ENCODE measurements around the gene BEGAIN.

DNA sequence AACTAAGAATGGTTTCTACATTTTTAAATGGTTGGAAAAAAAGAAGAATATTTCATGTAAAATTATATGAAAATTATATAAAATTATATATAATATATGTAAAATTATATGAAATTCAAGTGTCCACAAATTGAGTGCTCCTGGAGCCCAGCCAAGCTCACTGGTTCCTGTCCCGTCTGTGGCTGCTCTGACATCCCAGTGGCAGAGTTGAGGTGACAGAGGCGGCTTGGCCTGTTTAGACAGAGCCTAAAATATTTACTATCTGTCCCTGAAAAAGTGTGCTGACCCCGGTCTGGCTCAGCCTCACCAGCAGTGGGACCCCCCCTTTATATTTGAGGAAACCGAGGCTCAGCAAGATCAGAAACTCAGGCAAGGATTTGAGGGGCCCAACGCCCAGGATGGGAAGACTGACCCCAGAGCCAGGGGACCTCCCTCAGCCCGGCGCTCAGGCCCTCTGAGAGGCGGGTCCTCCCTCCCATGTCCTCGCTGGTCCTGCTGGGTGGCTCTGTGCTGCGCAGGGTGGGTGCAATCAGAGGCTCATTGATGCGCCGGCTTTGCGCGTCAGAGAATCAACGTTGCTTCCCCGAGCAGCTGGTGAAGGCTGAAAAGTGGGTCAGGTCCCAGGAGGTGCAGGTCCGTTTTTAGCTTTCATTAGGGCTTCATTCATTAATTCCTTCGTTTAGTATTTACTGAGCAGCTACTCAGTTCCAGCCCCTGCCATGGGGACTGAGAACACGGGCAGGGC is 21.5 kb upstream of the BEGAIN start:
- TF ChIP-seq, protein P1, sequence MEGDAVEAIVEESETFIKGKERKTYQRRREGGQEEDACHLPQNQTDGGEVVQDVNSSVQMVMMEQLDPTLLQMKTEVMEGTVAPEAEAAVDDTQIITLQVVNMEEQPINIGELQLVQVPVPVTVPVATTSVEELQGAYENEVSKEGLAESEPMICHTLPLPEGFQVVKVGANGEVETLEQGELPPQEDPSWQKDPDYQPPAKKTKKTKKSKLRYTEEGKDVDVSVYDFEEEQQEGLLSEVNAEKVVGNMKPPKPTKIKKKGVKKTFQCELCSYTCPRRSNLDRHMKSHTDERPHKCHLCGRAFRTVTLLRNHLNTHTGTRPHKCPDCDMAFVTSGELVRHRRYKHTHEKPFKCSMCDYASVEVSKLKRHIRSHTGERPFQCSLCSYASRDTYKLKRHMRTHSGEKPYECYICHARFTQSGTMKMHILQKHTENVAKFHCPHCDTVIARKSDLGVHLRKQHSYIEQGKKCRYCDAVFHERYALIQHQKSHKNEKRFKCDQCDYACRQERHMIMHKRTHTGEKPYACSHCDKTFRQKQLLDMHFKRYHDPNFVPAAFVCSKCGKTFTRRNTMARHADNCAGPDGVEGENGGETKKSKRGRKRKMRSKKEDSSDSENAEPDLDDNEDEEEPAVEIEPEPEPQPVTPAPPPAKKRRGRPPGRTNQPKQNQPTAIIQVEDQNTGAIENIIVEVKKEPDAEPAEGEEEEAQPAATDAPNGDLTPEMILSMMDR (IDR thresholded peaks at IDR 0.05) = no peak
- TF ChIP-seq POLR2A (IDR thresholded peaks at IDR 0.05) (no peak), POLR2AphosphoS5 (IDR thresholded peaks at IDR 0.05) (no peak), EP300 (IDR thresholded peaks at IDR 0.05) (no peak)
